H1 (cell line): ENCODE data around the gene CASTOR1. TPM values are rescaled to one million over a fixed set of nuclear protein-coding genes. Genes with fewer than 3 reads are reported as not detected.

ENCODE experiments used
- CTCF ChIA-PET: fragments of 300-600 bp; sonication (Branson Sonifier 250); formaldehyde crosslinking; loops from one replicate; lab custom pipeline; 2021; ENCODE audit not compliant: partially characterized antibody; lab: Charles Lee
- POLR2A ChIA-PET: fragments of 300-600 bp; sonication (Branson Sonifier 250); formaldehyde crosslinking; loops from one replicate; lab custom pipeline; 2021; ENCODE audit warnings: inconsistent platforms; ENCODE audit not compliant: partially characterized antibody; lab: Charles Lee
- DNase-seq, 2 experiments: peaks; one replicate each; pipeline versions ENCODE4 v3.0.0 to v3.0.0-alpha.2; 2010 to 2022; ENCODE audit warnings: low spot score in 2 of 2, low read depth in 1 of 2, mixed read lengths in 1 of 2
- FAIRE-seq: peaks from 2 replicates; lab custom pipeline; 2011; peaks lifted over from hg19 to GRCh38; lab: Jason Lieb, UNC
- H2AFZ ChIP-seq: 2 replicates; pipeline ENCODE4 v1.8.1; 2012; ENCODE audit warnings: low read length, inconsistent platforms
- H2AK5ac ChIP-seq: 2 replicates; pipeline ENCODE4 v1.6.1; 2013; ENCODE audit warnings: low read depth, low read length
- H2BK120ac ChIP-seq: replicated peaks from 2 replicates; pipeline ENCODE3; 2013; ENCODE audit warnings: low read depth, low read length, inconsistent platforms
- H2BK12ac ChIP-seq: 2 replicates; pipeline ENCODE4 v1.6.1; 2013; ENCODE audit warnings: low read depth, low read length
- H2BK15ac ChIP-seq: 2 replicates; pipeline ENCODE4 v1.6.1; 2013; ENCODE audit warnings: low read length
- H2BK20ac ChIP-seq: 2 replicates; pipeline ENCODE4 v1.6.1; 2013; ENCODE audit warnings: low read length
- H2BK5ac ChIP-seq: 2 replicates; pipeline ENCODE4 v1.6.1; 2013; ENCODE audit warnings: low read depth, low read length
- H3K14ac ChIP-seq: 2 replicates; pipeline ENCODE4 v1.6.1; 2013; ENCODE audit warnings: inconsistent platforms; ENCODE audit not compliant: insufficient read length
- H3K18ac ChIP-seq: 2 replicates; pipeline ENCODE4 v1.6.1; 2013; ENCODE audit warnings: low read length; ENCODE audit errors: extremely low read depth
- H3K23ac ChIP-seq: 2 replicates; pipeline ENCODE4 v1.6.1; 2013; ENCODE audit warnings: inconsistent platforms; ENCODE audit not compliant: insufficient read length
- H3K23me2 ChIP-seq: 2 replicates; pipeline ENCODE4 v1.6.1; 2013; ENCODE audit warnings: low read depth, low read length
- H3K27ac ChIP-seq: 2 replicates; pipeline ENCODE4 v1.6.1; 2011; ENCODE audit warnings: low read depth, low read length, inconsistent platforms
- H3K27me3 ChIP-seq, 4 experiments: replicated peaks in 1 of 4; 1 replicate in 1 of 4; 2 replicates in 3 of 4; pipeline versions ENCODE4 v1.6.1 to v1.8.1; 2011 to 2013; ENCODE audit warnings: low read length in 3 of 4, mild to moderate bottlenecking in 3 of 4, inconsistent platforms in 2 of 4, mixed read lengths in 2 of 4, moderate library complexity in 1 of 4; ENCODE audit not compliant: control insufficient read depth in 3 of 4, insufficient read depth in 3 of 4; ENCODE audit errors: extremely low read depth in 1 of 4
- H3K36me3 ChIP-seq, 4 experiments: 2 replicates each; pipeline versions ENCODE4 v1.6.1 to v1.8.1; 2011 to 2013; ENCODE audit warnings: mild to moderate bottlenecking in 4 of 4, low read length in 3 of 4, moderate library complexity in 2 of 4, control low read depth in 1 of 4, inconsistent platforms in 1 of 4; ENCODE audit not compliant: insufficient read depth in 4 of 4, control insufficient read depth in 2 of 4
- H3K4ac ChIP-seq: replicated peaks from 2 replicates; pipeline ENCODE3; 2013; ENCODE audit warnings: low read length, low read depth, mixed read lengths, inconsistent platforms; ENCODE audit not compliant: insufficient read length
- H3K4me1 ChIP-seq, 4 experiments: replicated peaks in 1 of 4; 1 replicate in 1 of 4; 2 replicates in 3 of 4; pipeline versions ENCODE4 v1.6.1 to v1.8.1; 2011 to 2013; ENCODE audit warnings: low read length in 3 of 4, inconsistent platforms in 2 of 4, mixed read lengths in 1 of 4; ENCODE audit not compliant: insufficient read depth in 4 of 4, control insufficient read depth in 3 of 4
- H3K4me2 ChIP-seq, 2 experiments: 2 replicates each; pipeline versions ENCODE4 v1.6.1 to v1.8.1; 2011 to 2013; ENCODE audit warnings: low read depth in 2 of 2, low read length in 2 of 2, control low read depth in 1 of 2, inconsistent platforms in 1 of 2, mild to moderate bottlenecking in 1 of 2; ENCODE audit not compliant: insufficient read depth in 1 of 2
- H3K4me3 ChIP-seq, 4 experiments: fragments of 200-600, 300-600 bp in 1 of 4; sonication (generic), shearing (Covaris generic), sonication (Bioruptor Twin) in 1 of 4; 2 replicates each; pipeline versions ENCODE4 v1.5.1 to v1.8.1; 2011 to 2016; ENCODE audit warnings: low read length in 4 of 4, low read depth in 3 of 4, control low read depth in 2 of 4, inconsistent platforms in 2 of 4, mild to moderate bottlenecking in 2 of 4, mixed read lengths in 1 of 4, moderate library complexity in 1 of 4; ENCODE audit not compliant: insufficient read depth in 2 of 4; ENCODE audit errors: extremely low read depth in 1 of 4
- H3K56ac ChIP-seq: replicated peaks from 2 replicates; pipeline ENCODE3; 2013; ENCODE audit warnings: low read depth, mild to moderate bottlenecking, mixed read lengths, low read length, inconsistent platforms; ENCODE audit not compliant: insufficient read length
- H3K79me1 ChIP-seq: 2 replicates; pipeline ENCODE4 v1.6.1; 2013; ENCODE audit warnings: low read depth, low read length, control low read depth
- H3K79me2 ChIP-seq, 2 experiments: 2 replicates each; pipeline versions ENCODE4 v1.6.1 to v1.8.1; 2012 to 2013; ENCODE audit warnings: low read length in 2 of 2, mild to moderate bottlenecking in 2 of 2, inconsistent platforms in 1 of 2; ENCODE audit not compliant: insufficient read depth in 2 of 2, control insufficient read depth in 1 of 2
- H3K9ac ChIP-seq, 4 experiments: replicated peaks in 1 of 4; 1 replicate in 1 of 4; 2 replicates in 3 of 4; pipeline versions ENCODE4 v1.6.1 to v1.8.1; 2011 to 2013; ENCODE audit warnings: low read depth in 3 of 4, low read length in 3 of 4, control low read depth in 2 of 4, mild to moderate bottlenecking in 2 of 4, moderate library complexity in 2 of 4, inconsistent platforms in 1 of 4; ENCODE audit errors: extremely low read depth in 1 of 4
- H3K9me3 ChIP-seq, 2 experiments: 2 replicates each; pipeline versions ENCODE4 v1.6.1 to v1.8.1; 2012 to 2013; ENCODE audit warnings: mild to moderate bottlenecking in 2 of 2, moderate library complexity in 2 of 2, control low read depth in 1 of 2, inconsistent platforms in 1 of 2, low read depth in 1 of 2, low read length in 1 of 2, mixed read lengths in 1 of 2; ENCODE audit not compliant: insufficient read depth in 2 of 2
- H4K20me1 ChIP-seq, 2 experiments: replicated peaks in 1 of 2; 2 replicates each; pipeline versions ENCODE3 to v1.8.1; 2011 to 2013; ENCODE audit warnings: inconsistent platforms in 2 of 2, low read length in 2 of 2, mild to moderate bottlenecking in 1 of 2; ENCODE audit not compliant: insufficient read depth in 2 of 2, control insufficient read depth in 1 of 2
- H4K5ac ChIP-seq: 2 replicates; pipeline ENCODE4 v1.6.1; 2013; ENCODE audit warnings: low read length, low read depth, mixed read lengths, inconsistent platforms; ENCODE audit not compliant: insufficient read length
- H4K8ac ChIP-seq: 2 replicates; pipeline ENCODE4 v1.8.0; 2013; ENCODE audit warnings: mild to moderate bottlenecking, moderate library complexity, low read length, inconsistent platforms; ENCODE audit not compliant: insufficient read depth; ENCODE audit errors: extremely low read depth
- H4K91ac ChIP-seq: replicated peaks from 2 replicates; pipeline ENCODE3; 2013; ENCODE audit warnings: low read length, mixed read lengths, inconsistent platforms; ENCODE audit not compliant: insufficient read length
- SIX5 ChIP-seq: IDR thresholded peaks from 2 replicates; pipeline ENCODE4 v1.6.1; 2011; ENCODE audit warnings: mild to moderate bottlenecking, low read depth, low read length
- WGBS, 2 experiments: shearing (Covaris generic) in 1 of 2; methylation state at CpG; one replicate each; pipeline versions ENCODE4 v1.1.6 to v1.1.7; 2013 to 2015; ENCODE audit warnings: low lambda C conversion rate in 2 of 2, mixed read lengths in 2 of 2, inconsistent platforms in 1 of 2, low coverage in 1 of 2, missing lambda C conversion rate in 1 of 2; ENCODE audit not compliant: insufficient replicate concordance in 2 of 2, insufficient coverage in 1 of 2, insufficient read length in 1 of 2; ENCODE audit errors: extremely low coverage in 1 of 2, missing lambda C conversion rate in 1 of 2; 5-methylcytosine and 5-hydroxymethylcytosine counted together
- polyA plus RNA-seq, 7 experiments: library from polyadenylated mRNA; depleted of rRNA in 3 of 7; stranded (reverse) in 5 of 7; unstranded in 2 of 7; fragments of >200 nt in 5 of 7; fragments of 200-250 nt in 2 of 7; gene quantifications; 1 replicate in 5 of 7; 2 replicates in 1 of 7; 4 replicates in 1 of 7; pipeline versions ENCODE4 v1.2.1 to v1.2.3, GENCODE V29; 2011 to 2013; ENCODE audit warnings: missing spikeins in 2 of 7, mixed read lengths in 2 of 7
- total RNA-seq: library from RNA; stranded (reverse); fragmentation: NEBNext Ultra II Directional; extraction: Animal tissue kit (Norgen Biotek cat#: 25700); gene quantifications from 2 replicates; pipeline ENCODE4 v1.2.1, GENCODE V29; 2021

The CASTOR1 gene
- total and polyA plus RNA-seq, 2 of the 8 experiments (the other 6 are each of a cell fraction or from before 2014, with no cell fraction given) = 10.3 to 36.0 TPM

GRCh38 chr22:30305906-30306626, 16.8 kb upstream of the CASTOR1 start:
- H3K56ac ChIP-seq = no peak overlapping the region
- no peak overlapping the region for H3K14ac ChIP-seq
- WGBS, 2 experiments = 79% methylated on average over 3 of the region's 3 CpGs; no CpG with 5 or more reads in 1 of the 2 experiments
- no peaks in the 10 kb centered on the region for H3K27me3 ChIP-seq
- no peak overlapping the region for H2BK20ac ChIP-seq
- no peak overlapping the region for H4K8ac ChIP-seq
- no peak overlapping the region for H4K91ac ChIP-seq
- H3K27ac ChIP-seq = no peak overlapping the region
- ChIA-PET CTCF (no interaction called here), POLR2A (no interaction called here)
- H3K23me2 ChIP-seq = no peaks in the 10 kb centered on the region
- no peaks in the 10 kb centered on the region for H4K20me1 ChIP-seq
- no peak overlapping the region for H3K4ac ChIP-seq
- no peak overlapping the region for H3K4me3 ChIP-seq
- no peak overlapping the region for H3K18ac ChIP-seq
- H3K79me1 ChIP-seq = no peaks in the 10 kb centered on the region
- H2BK5ac ChIP-seq = no peak overlapping the region
- H4K5ac ChIP-seq = no peak overlapping the region
- H2BK120ac ChIP-seq = no peak overlapping the region
- H2BK12ac ChIP-seq = no peak overlapping the region
- no peak overlapping the region for H2AFZ ChIP-seq
- DNase-seq (no peak), FAIRE-seq (no peak)
- H3K9ac ChIP-seq = no peak overlapping the region
- no peak overlapping the region for H2BK15ac ChIP-seq
- H3K4me1 ChIP-seq = peaks cover 0 to 3% (median under 1%) of the 10 kb centered on the region in 4 experiments; a peak in 3 of 7 replicates
- H3K23ac ChIP-seq = no peak overlapping the region
- no peak for TF ChIP-seq SIX5
- H3K79me2 ChIP-seq = no peaks in the 10 kb centered on the region
- H3K36me3 ChIP-seq = no peaks in the 10 kb centered on the region
- H3K4me2 ChIP-seq = no peak overlapping the region
- no peak overlapping the region for H2AK5ac ChIP-seq
- H3K9me3 ChIP-seq = no peaks in the 10 kb centered on the region
